ENCODE results near the gene TAS1R3. TPM values are rescaled to one million over a fixed set of nuclear protein-coding genes. Genes with fewer than 3 reads are reported as not detected.

TAS1R3 gene
- total and polyA plus RNA-seq, 10 of the 15 experiments (the other 5 are each of a cell fraction or from before 2014, with no cell fraction given): 0.04 to 0.51 (median 0.08) TPM; not detected in 3

DNA sequence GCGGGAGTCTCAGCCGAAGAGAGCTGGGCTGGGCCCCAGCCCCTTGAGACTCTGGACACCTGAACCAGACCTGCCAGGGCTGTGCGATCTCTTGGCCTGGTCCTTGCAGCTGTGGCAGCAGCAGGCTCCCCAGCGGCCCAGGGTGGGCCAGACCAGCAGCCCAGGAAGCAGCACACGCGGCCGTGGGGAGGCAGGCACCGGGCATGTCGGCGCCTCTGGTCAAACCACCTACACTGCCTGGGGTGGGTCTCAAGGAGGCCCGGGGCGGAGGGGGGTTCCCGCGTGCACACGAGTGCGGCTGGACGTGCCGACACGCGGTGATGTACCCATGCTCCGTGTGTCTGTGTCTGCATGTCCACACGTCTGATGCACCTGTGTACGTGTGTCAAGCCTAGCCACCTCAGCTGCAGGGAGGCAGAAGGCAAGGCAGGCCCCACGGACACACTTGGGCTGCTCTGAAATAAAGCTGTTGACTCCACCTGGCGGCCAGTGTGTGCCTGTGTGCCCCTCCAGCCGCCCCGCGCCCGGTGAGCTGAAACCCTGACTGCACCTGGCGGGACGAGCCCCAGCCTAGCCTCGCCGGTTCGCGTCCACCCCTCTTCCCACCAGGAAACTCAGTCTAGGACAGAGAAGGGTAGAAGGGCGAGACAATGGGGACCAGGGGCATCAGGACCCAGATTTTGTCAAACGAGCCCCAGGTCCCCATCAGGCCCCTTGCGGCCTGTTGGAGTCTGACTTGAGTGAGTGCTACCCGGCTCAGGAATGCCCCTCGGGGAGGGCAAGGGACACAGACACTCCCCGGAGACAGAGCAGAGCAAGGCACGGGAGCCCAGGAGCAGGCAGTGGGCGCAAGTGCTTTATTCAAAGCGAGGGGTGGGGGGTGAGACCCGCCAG is 39.3 kb upstream of the TAS1R3 start (continued):
- 0 out of 2 replicates have a peak, but pooled peaks have one; percentile 42 for TF ChIP-seq POLR2AphosphoS2 (IDR thresholded peaks at IDR 0.05; ENCODE audit: low read depth, low read length)
- TF ChIP-seq MYB (IDR thresholded peaks at IDR 0.05; ENCODE audit: borderline replicate concordance, low read depth, low read length): no peak
- 0 out of 2 replicates have a peak, but pooled peaks have one; percentile 55 for TF ChIP-seq TCF12 (IDR thresholded peaks at IDR 0.05; ENCODE audit: low read depth, low read length)
- no peak for TF ChIP-seq BCLAF1 (IDR thresholded peaks at IDR 0.05)
- no peak for TF ChIP-seq POLR2AphosphoS5 (IDR thresholded peaks at IDR 0.05; ENCODE audit: low read length)
- TF ChIP-seq SMC3 (IDR thresholded peaks at IDR 0.05; ENCODE audit: borderline replicate concordance, low read length): peak; percentile 79
- peak; percentile 78 to 85 (median 79) for TF ChIP-seq CTCF (IDR thresholded peaks at IDR 0.05 in 2 of 3, conservative IDR thresholded peaks at IDR 0.05 in 1 of 3; ENCODE audit: control insufficient read depth in 2 of 3, extremely low read depth in 1 of 3, insufficient read depth in 1 of 3, low read depth in 3 of 3, low read length in 3 of 3)
- TF ChIP-seq SMAD1 (IDR thresholded peaks at IDR 0.05; ENCODE audit: low read depth, partially characterized antibody): no peak
- no peak for TF ChIP-seq TCF7 (IDR thresholded peaks at IDR 0.05; ENCODE audit: borderline replicate concordance)
- TF ChIP-seq YY1 (IDR thresholded peaks at IDR 0.05; ENCODE audit: low read depth, low read length): 0 out of 2 replicates have a peak, but pooled peaks have one; percentile 21
- no peak for TF ChIP-seq NKRF (conservative IDR thresholded peaks at IDR 0.05)
- peak; percentile 60 for TF ChIP-seq POLR2A (IDR thresholded peaks at IDR 0.05; ENCODE audit: low read depth, low read length)
- TF ChIP-seq CREB1 (IDR thresholded peaks at IDR 0.05; ENCODE audit: low read depth): no peak
- TF ChIP-seq MLLT1 (IDR thresholded peaks at IDR 0.05): no peak
- TF ChIP-seq EED (IDR thresholded peaks at IDR 0.05; ENCODE audit: low read depth): no peak
- no peak for TF ChIP-seq CEBPB (IDR thresholded peaks at IDR 0.05; ENCODE audit: borderline replicate concordance in 1 of 2, low read depth in 2 of 2, low read length in 2 of 2)
- TF ChIP-seq RAD21 (IDR thresholded peaks at IDR 0.05; ENCODE audit: insufficient read depth, low read depth, low read length): peak; percentile 62

Data from GM12878 (cell line).